Ascending aorta (tissue), 2 donors: ENCODE data around the gene PROSER2. TPM values are rescaled to one million over a fixed set of nuclear protein-coding genes. Genes with fewer than 3 reads are reported as not detected.
A peak's percentile ranks its signal among the peaks of the same experiment; 100 is the strongest.

ENCODE experiments used
- DNase-seq, 2 donors: peaks; one replicate each; pipeline ENCODE4 v3.0.0-alpha.2; 2019; ENCODE audit warnings: low spot score in 2 of 2
- H3K27ac ChIP-seq, 2 donors: fragments of 200-600 bp; sonication (generic); one replicate each; pipeline ENCODE4 v1.5.1; 2016 to 2017; ENCODE audit warnings: mild to moderate bottlenecking in 1 of 2
- H3K27me3 ChIP-seq: fragments of 200-600 bp; sonication (generic); one replicate; pipeline ENCODE4 v1.5.1; 2017
- H3K36me3 ChIP-seq, 2 donors: fragments of 200-600 bp; sonication (generic); one replicate each; pipeline ENCODE4 v1.5.1; 2016
- H3K4me1 ChIP-seq, 2 donors: fragments of 200-600 bp; sonication (generic); one replicate each; pipeline ENCODE4 v1.5.1; 2016 to 2017; ENCODE audit warnings: mild to moderate bottlenecking in 1 of 2
- H3K4me3 ChIP-seq, 2 donors: fragments of 200-600 bp; sonication (generic); one replicate each; pipeline ENCODE4 v1.5.1; 2016 to 2017; ENCODE audit warnings: mild to moderate bottlenecking in 1 of 2
- H3K9me3 ChIP-seq, 2 donors: fragments of 200-600 bp; sonication (generic); one replicate each; pipeline ENCODE4 v1.5.1; 2016
- intact Hi-C: fragments of 100-400 bp; cut with DNase I; formaldehyde crosslinking; loops from one replicate; pipeline ENCODE4 v1.15.1; 2023
- total RNA-seq: library from RNA; depleted of rRNA; stranded (reverse); fragments of >200 nt; gene quantifications from one replicate; pipeline ENCODE4 v1.1.0, GENCODE V29; 2016
- TF ChIP-seq, protein P1 (sequence below), 3 experiments: fragments of 200-600 bp in 2 of 3; fragments of 450-650 bp in 1 of 3; sonication (generic) in 2 of 3; IDR thresholded peaks; one replicate each; pipeline ENCODE4 v1.5.1; 2016 to 2019; ENCODE audit warnings: antibody characterized with exemption in 3 of 3, mild to moderate bottlenecking in 1 of 3, moderate library complexity in 1 of 3

PROSER2 gene
- total RNA-seq, result 4.8 TPM

- Histone ChIP-seq H3K4me1 (no peaks in the 10 kb centered on the region), H3K27ac (peak within 1 kb of the TSS; percentile 36 to 59), H3K36me3 (no peaks in the 10 kb centered on the region), H3K4me3 (peak within 1 kb of the TSS; percentile 81 to 90), H3K27me3 (no peaks in the 10 kb centered on the region), H3K9me3 (no peaks in the 10 kb centered on the region)
- TF ChIP-seq, protein P1, sequence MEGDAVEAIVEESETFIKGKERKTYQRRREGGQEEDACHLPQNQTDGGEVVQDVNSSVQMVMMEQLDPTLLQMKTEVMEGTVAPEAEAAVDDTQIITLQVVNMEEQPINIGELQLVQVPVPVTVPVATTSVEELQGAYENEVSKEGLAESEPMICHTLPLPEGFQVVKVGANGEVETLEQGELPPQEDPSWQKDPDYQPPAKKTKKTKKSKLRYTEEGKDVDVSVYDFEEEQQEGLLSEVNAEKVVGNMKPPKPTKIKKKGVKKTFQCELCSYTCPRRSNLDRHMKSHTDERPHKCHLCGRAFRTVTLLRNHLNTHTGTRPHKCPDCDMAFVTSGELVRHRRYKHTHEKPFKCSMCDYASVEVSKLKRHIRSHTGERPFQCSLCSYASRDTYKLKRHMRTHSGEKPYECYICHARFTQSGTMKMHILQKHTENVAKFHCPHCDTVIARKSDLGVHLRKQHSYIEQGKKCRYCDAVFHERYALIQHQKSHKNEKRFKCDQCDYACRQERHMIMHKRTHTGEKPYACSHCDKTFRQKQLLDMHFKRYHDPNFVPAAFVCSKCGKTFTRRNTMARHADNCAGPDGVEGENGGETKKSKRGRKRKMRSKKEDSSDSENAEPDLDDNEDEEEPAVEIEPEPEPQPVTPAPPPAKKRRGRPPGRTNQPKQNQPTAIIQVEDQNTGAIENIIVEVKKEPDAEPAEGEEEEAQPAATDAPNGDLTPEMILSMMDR (IDR thresholded peaks at IDR 0.05), result peak in 1 of 3 experiments; percentile 1
- DNase-seq, result peak in 1 of 2 donors; percentile 76
- intact Hi-C loops, result no loop called here
Observed at GRCh38 chr10:11823122-11823988, at the start of gene PROSER2. TSS of gene PROSER2 (plus strand) at chr10:11823356. CDS start at chr10:11852078, 28,722 bp downstream.

DNA sequence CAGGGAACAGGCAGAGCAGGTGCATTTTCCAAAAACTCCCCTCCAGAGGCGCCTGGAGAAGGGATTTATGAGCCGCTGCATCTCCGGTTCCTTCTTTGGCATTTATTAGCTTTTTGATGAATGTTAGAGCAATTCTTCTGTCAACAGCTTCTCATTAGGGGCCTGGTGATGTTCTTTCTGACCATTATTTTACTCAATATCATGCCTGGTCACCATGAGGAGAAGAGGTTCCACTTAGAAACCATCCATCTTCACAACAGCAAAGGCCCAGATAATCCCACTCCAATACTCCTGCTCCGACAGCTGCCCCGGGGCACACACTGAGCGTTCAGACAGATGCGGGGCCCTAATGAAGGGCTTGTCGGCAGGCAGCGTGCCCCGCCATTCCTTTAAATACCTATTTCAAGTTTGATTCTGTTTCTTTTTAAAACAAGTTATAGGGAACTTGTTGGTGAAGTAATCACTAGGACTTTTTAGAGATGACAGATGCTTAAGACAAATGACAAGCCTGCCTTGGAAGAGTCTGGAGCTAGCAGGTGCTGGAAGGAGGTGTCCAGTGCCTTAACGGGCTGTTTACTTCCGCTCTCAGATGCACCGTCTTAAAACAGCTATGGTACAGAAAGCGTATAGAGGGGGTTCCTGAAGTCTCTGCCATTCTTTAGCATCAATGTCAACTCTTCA, 49.3 kb upstream of the PROSER2 start:
- H3K4me3 ChIP-seq, result no peak overlapping the region
- no peaks in the 10 kb centered on the region for H3K9me3 ChIP-seq
- TF ChIP-seq, protein P1 (IDR thresholded peaks at IDR 0.05), result no peak
- H3K27ac ChIP-seq, result no peak overlapping the region
- H3K36me3 ChIP-seq, result no peaks in the 10 kb centered on the region
- H3K27me3 ChIP-seq, result no peaks in the 10 kb centered on the region
- DNase-seq, result no peak
- H3K4me1 ChIP-seq, result no peaks in the 10 kb centered on the region
- intact Hi-C loops, result no loop called here

DNA sequence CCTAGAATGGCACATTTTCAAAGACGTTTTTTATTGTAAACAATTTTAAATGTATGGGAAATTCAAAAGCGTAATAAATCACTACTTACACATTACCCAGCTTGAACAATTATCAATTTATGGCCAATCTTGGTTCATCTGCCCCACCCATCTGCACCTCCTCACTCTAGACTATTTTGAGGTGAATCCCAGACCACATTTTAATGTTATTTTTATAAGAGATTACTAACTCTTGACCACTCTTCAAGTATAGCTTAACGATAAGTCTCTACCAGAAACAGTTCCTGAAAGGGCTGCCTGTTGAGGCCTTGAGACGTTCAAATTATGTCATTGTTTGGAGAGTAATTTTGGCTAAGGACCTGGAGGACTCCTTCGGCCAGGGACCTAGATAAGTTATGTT, 47.7 kb upstream of the PROSER2 start:
- Histone ChIP-seq H3K27ac (no peak overlapping the region), H3K27me3 (no peaks in the 10 kb centered on the region), H3K4me1 (no peaks in the 10 kb centered on the region), H3K4me3 (no peak overlapping the region), H3K36me3 (no peaks in the 10 kb centered on the region), H3K9me3 (no peaks in the 10 kb centered on the region)
- TF ChIP-seq, protein P1 (IDR thresholded peaks at IDR 0.05), result no peak
- DNase-seq, result no peak
- intact Hi-C loops, result no loop called here

DNA sequence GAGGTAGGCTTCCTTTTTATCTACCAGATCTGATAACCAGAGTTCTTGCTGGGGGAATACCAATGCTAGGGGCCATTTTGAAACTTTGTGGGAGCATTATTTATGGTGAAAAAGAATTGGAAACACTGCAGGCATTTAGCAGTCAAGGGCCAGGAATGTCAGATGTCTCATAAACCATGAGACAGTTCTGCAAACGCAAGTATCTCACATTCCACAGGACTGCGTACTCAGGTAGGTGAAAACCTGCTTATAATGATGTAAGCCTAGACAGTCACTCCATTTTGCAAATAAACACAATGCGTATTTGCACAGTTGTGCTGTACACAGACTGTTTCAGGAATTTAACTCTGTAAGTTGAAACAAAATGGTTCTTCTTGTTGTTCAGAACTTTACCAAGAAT, 47.1 kb upstream of the PROSER2 start:
- intact Hi-C loops, result no loop called here
- no peak for DNase-seq

GRCh38 chr10:11781114-11781513, 42.0 kb upstream of the PROSER2 start:
- no peaks in the 10 kb centered on the region for H3K4me1 ChIP-seq
- no peak overlapping the region for H3K27ac ChIP-seq
- no peak overlapping the region for H3K4me3 ChIP-seq
- intact Hi-C loops, result loop anchor here (5.0 kb wide), 1 partner anchor 206 kb away; no protein-coding TSS in a partner anchor
- TF ChIP-seq, protein P1 (IDR thresholded peaks at IDR 0.05), result no peak
- no peak for DNase-seq
- H3K9me3 ChIP-seq, result no peaks in the 10 kb centered on the region
- no peaks in the 10 kb centered on the region for H3K27me3 ChIP-seq
- no peaks in the 10 kb centered on the region for H3K36me3 ChIP-seq

More for the DNA sequence above, 47.1 kb upstream of the PROSER2 start:
- H3K4me1 ChIP-seq, result no peaks in the 10 kb centered on the region
- H3K27ac ChIP-seq, result no peak overlapping the region
- H3K4me3 ChIP-seq, result no peak overlapping the region
- H3K9me3 ChIP-seq, result no peaks in the 10 kb centered on the region
- H3K27me3 ChIP-seq, result no peaks in the 10 kb centered on the region
- TF ChIP-seq, protein P1 (IDR thresholded peaks at IDR 0.05), result no peak
- H3K36me3 ChIP-seq, result no peaks in the 10 kb centered on the region
